HepG2 (cell line): ENCODE measurements around the gene ABCA3. TPM values are rescaled to one million over a fixed set of nuclear protein-coding genes. Genes with fewer than 3 reads are reported as not detected.

Experiments used
- DPF2 ChIP-seq: sonication (generic); formaldehyde crosslinking; IDR thresholded peaks from 2 replicates; pipeline ENCODE4 v1.4.0; 2020; ENCODE audit warnings: mild to moderate bottlenecking, low read depth, missing genetic modification reagents, borderline replicate concordance
- ETS1 ChIP-seq: sonication (generic); formaldehyde crosslinking; IDR thresholded peaks from 2 replicates; pipeline ENCODE4 v1.4.0; 2020; ENCODE audit warnings: missing genetic modification reagents
- HNF1A ChIP-seq, 2 experiments: sonication (generic) in 1 of 2; formaldehyde crosslinking in 1 of 2; IDR thresholded peaks; 2 replicates each; pipeline versions ENCODE4 v1.4.0 to v1.6.1; 2016 to 2020; ENCODE audit warnings: borderline replicate concordance in 1 of 2, low read depth in 1 of 2, mild to moderate bottlenecking in 1 of 2, missing genetic modification reagents in 1 of 2
- LCORL ChIP-seq, 2 experiments: fragments of 450-650 bp in 1 of 2; sonication (generic) in 1 of 2; formaldehyde crosslinking in 1 of 2; IDR thresholded peaks; 2 replicates each; pipeline versions ENCODE4 v1.5.0 to v1.6.1; 2017 to 2020; ENCODE audit warnings: antibody characterized with exemption in 1 of 2, missing genetic modification reagents in 1 of 2
- MEIS2 ChIP-seq: sonication (generic); formaldehyde crosslinking; IDR thresholded peaks from 2 replicates; pipeline ENCODE4 v1.9.0; 2021; ENCODE audit warnings: mild to moderate bottlenecking, missing genetic modification reagents
- MXI1 ChIP-seq: IDR thresholded peaks from 3 replicates; pipeline ENCODE4 v1.6.1; 2012; ENCODE audit warnings: low read depth, low read length, inconsistent platforms, borderline replicate concordance
- NAIF1 ChIP-seq: sonication (generic); formaldehyde crosslinking; IDR thresholded peaks from 2 replicates; pipeline ENCODE4 v1.5.0; 2020; ENCODE audit warnings: mild to moderate bottlenecking, missing genetic modification reagents, borderline replicate concordance
- PATZ1 ChIP-seq: sonication (generic); formaldehyde crosslinking; IDR thresholded peaks from 2 replicates; pipeline ENCODE4 v1.4.0; 2020; ENCODE audit warnings: missing genetic modification reagents
- POLR2A ChIP-seq, 2 experiments: IDR thresholded peaks; 2 replicates each; pipeline ENCODE4 v1.6.1; 2011; ENCODE audit warnings: low read depth in 2 of 2, low read length in 2 of 2, mild to moderate bottlenecking in 1 of 2, moderate library complexity in 1 of 2; ENCODE audit not compliant: insufficient read depth in 1 of 2
- REPIN1 ChIP-seq: sonication (generic); formaldehyde crosslinking; IDR thresholded peaks from 2 replicates; pipeline ENCODE4 v1.8.0; 2022; ENCODE audit warnings: missing genetic modification reagents, low read depth, mild to moderate bottlenecking, borderline replicate concordance
- SETDB1 ChIP-seq: sonication (generic); formaldehyde crosslinking; IDR thresholded peaks from 2 replicates; pipeline ENCODE4 v1.5.1; 2020; ENCODE audit warnings: missing genetic modification reagents, mild to moderate bottlenecking, borderline replicate concordance
- TCF12 ChIP-seq, 2 experiments: fragments of 450-650 bp in 1 of 2; sonication (generic) in 1 of 2; formaldehyde crosslinking in 1 of 2; IDR thresholded peaks; 2 replicates each; pipeline versions ENCODE4 v1.6.1 to v1.8.0; 2017 to 2022; ENCODE audit warnings: antibody characterized with exemption in 1 of 2, mild to moderate bottlenecking in 1 of 2, missing genetic modification reagents in 1 of 2, moderate library complexity in 1 of 2
- XRCC5 ChIP-seq: fragments of 200-400 bp; formaldehyde crosslinking; optimal IDR thresholded peaks from 2 replicates; pipeline ENCODE3; 2017; ENCODE audit warnings: mild to moderate bottlenecking, low read length
- ZGPAT ChIP-seq: IDR thresholded peaks from 2 replicates; pipeline ENCODE4 v1.6.1; 2016; ENCODE audit warnings: mild to moderate bottlenecking
- ZNF292 ChIP-seq: sonication (generic); formaldehyde crosslinking; IDR thresholded peaks from 2 replicates; pipeline ENCODE4 v1.8.1; 2022; ENCODE audit warnings: mild to moderate bottlenecking, low read depth, missing genetic modification reagents, borderline replicate concordance
- ZNF564 ChIP-seq: sonication (generic); formaldehyde crosslinking; IDR thresholded peaks from 2 replicates; pipeline ENCODE4 v1.8.1; 2023; ENCODE audit warnings: mild to moderate bottlenecking, missing genetic modification reagents
- ZNF850 ChIP-seq: sonication (generic); formaldehyde crosslinking; conservative IDR thresholded peaks from 2 replicates; pipeline ENCODE4 v1.9.0; 2021; ENCODE audit warnings: mild to moderate bottlenecking, missing genetic modification reagents
- polyA plus RNA-seq, 8 experiments: library from polyadenylated mRNA; depleted of rRNA in 3 of 8; stranded (reverse) in 7 of 8; unstranded in 1 of 8; fragments of >200 nt; fragmentation: Illumina TruSeq in 4 of 8; extraction: Trizol in 4 of 8; gene quantifications; 2 replicates each; pipeline versions ENCODE4 v1.2.1 to v1.2.3, GENCODE V29; 2011 to 2016; ENCODE audit warnings: low read depth in 4 of 8, missing spikeins in 1 of 8, mixed read lengths in 1 of 8; ENCODE audit not compliant: insufficient read depth in 1 of 8
- total RNA-seq, 5 experiments: library from RNA; depleted of rRNA; stranded (reverse); fragments of >200 nt; fragmentation: Illumina TruSeq; extraction: Trizol; gene quantifications; 2 replicates each; pipeline ENCODE4 v1.2.3, GENCODE V29; 2016; ENCODE audit warnings: low read depth in 1 of 5

The ABCA3 gene
- total and polyA plus RNA-seq, 2 of the 13 experiments (the other 11 are each of a cell fraction or from before 2014, with no cell fraction given), result 0.60 to 1.5 TPM

GRCh38 chr16:2388875-2389433 lies 48.4 kb upstream of the ABCA3 start (continued):
- TF ChIP-seq XRCC5, result peak; percentile 68
- no peak for TF ChIP-seq TCF12 (IDR thresholded peaks at IDR 0.05)
- TF ChIP-seq TCF12 (CRISPR knock-in tag; IDR thresholded peaks at IDR 0.05), result peak; percentile 99
- TF ChIP-seq MEIS2, result 0 out of 2 replicates have a peak, but pooled peaks have one; percentile 35
- peak; percentile 39; the same call in 1 of the 3 replicates for TF ChIP-seq MXI1
- peak; percentile 67; the same call in 1 of the 2 replicates for TF ChIP-seq ZNF292 (CRISPR knock-in tag)
- TF ChIP-seq REPIN1 (CRISPR knock-in tag), result 0 out of 2 replicates have a peak, but pooled peaks have one; percentile 30
- TF ChIP-seq NAIF1 (CRISPR knock-in tag), result 0 out of 2 replicates have a peak, but pooled peaks have one; percentile 13
- TF ChIP-seq LCORL (IDR thresholded peaks at IDR 0.05), result no peak
- TF ChIP-seq LCORL (CRISPR knock-in tag; IDR thresholded peaks at IDR 0.05), result no peak
- 0 out of 2 replicates have a peak, but pooled peaks have one; percentile 27 for TF ChIP-seq PATZ1
- no peak for TF ChIP-seq ETS1 (CRISPR knock-in tag)
- TF ChIP-seq ZNF564 (CRISPR knock-in tag), result peak; percentile 98
- TF ChIP-seq ZNF850, result no peak
- peak; percentile 85 for TF ChIP-seq DPF2 (CRISPR knock-in tag)
- no peak for TF ChIP-seq HNF1A (IDR thresholded peaks at IDR 0.05; ENCODE audit: low read depth)
- TF ChIP-seq HNF1A (CRISPR knock-in tag; IDR thresholded peaks at IDR 0.05; ENCODE audit: borderline replicate concordance), result peak; percentile 65; the same call in 1 of the 2 replicates
- TF ChIP-seq SETDB1 (CRISPR knock-in tag), result 0 out of 2 replicates have a peak, but pooled peaks have one; percentile 35
- peak; percentile 36; the same call in 1 of the 2 replicates for TF ChIP-seq ZGPAT (CRISPR knock-in tag)
- TF ChIP-seq POLR2A (IDR thresholded peaks at IDR 0.05; ENCODE audit: insufficient read depth in 1 of 2, low read depth in 2 of 2, low read length in 2 of 2), result no peak
